RWPE2 (cell line): ENCODE data around the gene PROSER3.

Source experiments
- ATAC-seq: fragments of 200-7000 bp; cut with Tn5 transposase; 3 replicates; pipeline ENCODE4 v1.9.1; 2021; ENCODE audit warnings: low read depth
- DNase-seq: peaks from one replicate; pipeline ENCODE4 v3.0.0-alpha.2; 2020; ENCODE audit warnings: low spot score
- H3K27ac ChIP-seq: fragments of 450-650 bp; 2 replicates; pipeline ENCODE4 v1.5.1; 2017; ENCODE audit warnings: mild to moderate bottlenecking; ENCODE audit not compliant: poor library complexity, severe bottlenecking
- H3K27me3 ChIP-seq: fragments of 250-450 bp; sonication (Bioruptor Pico); 2 replicates; pipeline ENCODE4 v1.5.1; 2021; ENCODE audit warnings: mild to moderate bottlenecking, moderate library complexity; ENCODE audit not compliant: insufficient read depth, poor library complexity, severe bottlenecking
- H3K36me3 ChIP-seq: fragments of 250-450 bp; sonication (Bioruptor Pico); 2 replicates; pipeline ENCODE4 v1.5.1; 2020; ENCODE audit warnings: low read depth, mild to moderate bottlenecking, moderate library complexity
- H3K4me1 ChIP-seq: fragments of 250-450 bp; sonication (Bioruptor Pico); 2 replicates; pipeline ENCODE4 v1.5.1; 2021; ENCODE audit warnings: mild to moderate bottlenecking, moderate library complexity; ENCODE audit not compliant: insufficient read depth, poor library complexity, severe bottlenecking
- H3K4me3 ChIP-seq: fragments of 250-450 bp; sonication (Bioruptor Pico); 2 replicates; pipeline ENCODE4 v1.5.1; 2021; ENCODE audit warnings: mild to moderate bottlenecking, moderate library complexity; ENCODE audit not compliant: severe bottlenecking
- H3K9me3 ChIP-seq: fragments of 250-450 bp; sonication (Bioruptor Pico); 2 replicates; pipeline ENCODE4 v1.5.1; 2021; ENCODE audit warnings: mild to moderate bottlenecking, moderate library complexity; ENCODE audit not compliant: severe bottlenecking
- TF ChIP-seq, protein P1 (sequence below): fragments of 450-650 bp; IDR thresholded peaks from one replicate; pipeline ENCODE4 v1.5.1; 2017; ENCODE audit warnings: mild to moderate bottlenecking, moderate library complexity; ENCODE audit not compliant: poor library complexity, severe bottlenecking

Gene PROSER3

DNA sequence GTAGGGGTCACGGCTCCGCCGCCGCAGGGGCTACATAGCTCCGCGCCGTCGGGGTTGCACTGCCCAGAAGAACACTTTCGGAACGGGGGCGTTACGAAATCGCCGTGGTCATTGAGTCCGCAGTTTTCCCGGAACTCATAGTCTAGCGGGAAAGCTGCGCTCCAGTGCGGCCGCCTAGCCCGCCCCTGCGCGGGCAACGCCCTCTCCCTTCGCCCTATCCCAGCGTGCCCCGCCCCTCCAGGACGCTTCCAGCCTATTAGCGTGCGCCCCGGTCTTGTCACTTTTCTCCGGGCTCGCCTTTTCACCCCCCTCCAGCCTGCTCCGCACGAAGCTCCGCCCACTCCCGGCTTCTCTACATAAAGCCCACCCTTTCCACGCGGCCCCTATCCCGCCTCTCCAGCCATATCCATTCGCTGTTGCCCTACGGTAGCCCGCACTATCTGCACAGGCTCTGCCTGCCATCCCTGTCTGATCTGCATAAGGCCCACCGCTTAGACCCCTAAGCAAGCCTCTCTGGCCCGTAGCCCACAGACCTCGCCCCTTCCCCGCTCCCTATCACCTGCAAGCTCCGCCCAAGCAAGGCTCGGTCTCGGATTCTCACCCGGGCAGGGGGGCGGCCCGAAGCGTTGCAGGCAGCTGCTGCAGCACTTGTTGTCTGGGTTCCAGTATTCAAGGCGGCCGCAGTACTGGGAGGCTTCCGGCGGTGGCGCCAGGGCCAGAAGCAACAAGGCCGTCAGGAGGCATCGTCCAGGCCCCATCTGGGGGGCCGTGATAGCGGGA lies 17.4 kb upstream of the PROSER3 start:
- peak overlapping the region; percentile 12 for H3K27ac ChIP-seq
- no peaks in the 10 kb centered on the region for H3K4me1 ChIP-seq
- ATAC-seq, result peak; percentile 83
- H3K4me3 ChIP-seq, result peak overlapping the region; percentile 38
- no peaks in the 10 kb centered on the region for H3K27me3 ChIP-seq
- peak; percentile 97 for DNase-seq
- no peaks in the 10 kb centered on the region for H3K9me3 ChIP-seq
- TF ChIP-seq, protein P1, sequence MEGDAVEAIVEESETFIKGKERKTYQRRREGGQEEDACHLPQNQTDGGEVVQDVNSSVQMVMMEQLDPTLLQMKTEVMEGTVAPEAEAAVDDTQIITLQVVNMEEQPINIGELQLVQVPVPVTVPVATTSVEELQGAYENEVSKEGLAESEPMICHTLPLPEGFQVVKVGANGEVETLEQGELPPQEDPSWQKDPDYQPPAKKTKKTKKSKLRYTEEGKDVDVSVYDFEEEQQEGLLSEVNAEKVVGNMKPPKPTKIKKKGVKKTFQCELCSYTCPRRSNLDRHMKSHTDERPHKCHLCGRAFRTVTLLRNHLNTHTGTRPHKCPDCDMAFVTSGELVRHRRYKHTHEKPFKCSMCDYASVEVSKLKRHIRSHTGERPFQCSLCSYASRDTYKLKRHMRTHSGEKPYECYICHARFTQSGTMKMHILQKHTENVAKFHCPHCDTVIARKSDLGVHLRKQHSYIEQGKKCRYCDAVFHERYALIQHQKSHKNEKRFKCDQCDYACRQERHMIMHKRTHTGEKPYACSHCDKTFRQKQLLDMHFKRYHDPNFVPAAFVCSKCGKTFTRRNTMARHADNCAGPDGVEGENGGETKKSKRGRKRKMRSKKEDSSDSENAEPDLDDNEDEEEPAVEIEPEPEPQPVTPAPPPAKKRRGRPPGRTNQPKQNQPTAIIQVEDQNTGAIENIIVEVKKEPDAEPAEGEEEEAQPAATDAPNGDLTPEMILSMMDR, result peak; percentile 16
- H3K36me3 ChIP-seq, result peaks cover 30% of the 10 kb centered on the region

DNA sequence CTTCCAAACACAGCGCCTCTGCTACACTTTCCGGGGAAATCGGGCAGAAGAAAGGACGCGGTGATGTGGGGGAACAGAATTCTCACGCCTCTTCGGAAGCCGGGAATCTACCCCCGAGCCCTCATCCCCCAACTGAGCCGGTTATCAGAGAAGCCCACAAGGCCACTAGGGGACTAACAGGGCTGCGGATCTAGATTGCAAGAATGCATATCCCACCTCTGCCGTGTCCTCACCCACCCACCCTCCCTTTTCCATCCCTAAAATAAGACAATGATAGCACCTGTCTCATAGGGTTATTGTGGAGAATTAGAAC lies 16.8 kb upstream of the PROSER3 start:
- DNase-seq (no peak), ATAC-seq (no peak)
- H3K27ac ChIP-seq, result peak overlapping the region; percentile 12
- no peaks in the 10 kb centered on the region for H3K27me3 ChIP-seq
- H3K9me3 ChIP-seq, result no peaks in the 10 kb centered on the region
- H3K36me3 ChIP-seq, result peaks cover 24% of the 10 kb centered on the region
- H3K4me3 ChIP-seq, result peak overlapping the region; percentile 38
- H3K4me1 ChIP-seq, result no peaks in the 10 kb centered on the region
- TF ChIP-seq, protein P1, result no peak

DNA sequence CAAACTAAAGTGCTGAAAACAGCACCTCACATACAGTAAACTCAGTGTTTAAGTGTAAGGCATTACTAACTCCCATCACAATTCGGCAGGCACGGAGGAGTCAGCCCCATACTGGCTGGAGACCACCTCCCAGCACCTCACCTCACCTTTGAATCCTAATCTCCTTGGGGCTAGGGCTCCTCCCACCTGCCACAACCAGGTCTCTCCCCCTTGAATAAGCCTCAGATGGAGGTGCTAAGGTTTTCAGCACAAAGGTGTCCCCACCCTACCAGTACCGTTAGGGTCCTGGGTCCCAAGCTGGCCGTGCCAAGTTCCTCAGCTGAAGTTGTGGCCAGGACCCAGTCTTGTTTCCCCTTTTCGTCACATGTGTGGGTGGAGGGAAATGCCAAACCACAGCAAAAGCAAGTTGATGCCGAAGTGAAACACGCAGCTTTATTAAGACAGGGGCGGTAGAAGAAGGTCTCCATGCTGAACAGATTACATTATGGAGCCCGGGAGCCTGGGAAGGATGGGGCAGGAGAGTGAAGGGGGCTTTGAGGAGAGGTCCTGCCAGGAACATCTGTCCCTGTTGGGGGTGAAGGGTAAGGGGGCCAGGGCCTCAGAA lies 15.8 kb upstream of the PROSER3 start, which contains the start of gene IGFLR1:
Gene IGFLR1 (minus strand): TSS at position 332 of the 604 bp plus-strand sequence. CDS start 1,272 bp downstream, outside the sequence.
- DNase-seq, result no peak
- TF ChIP-seq, protein P1, result no peak
- H3K36me3 ChIP-seq, result peaks cover 17% of the 10 kb centered on the region
- no peak within 1 kb of the TSS for H3K4me3 ChIP-seq
- H3K27me3 ChIP-seq, result no peaks in the 10 kb centered on the region
- H3K4me1 ChIP-seq, result no peaks in the 10 kb centered on the region
- ATAC-seq, result no peak
- no peaks in the 10 kb centered on the region for H3K9me3 ChIP-seq
- H3K27ac ChIP-seq, result no peak within 1 kb of the TSS

DNA sequence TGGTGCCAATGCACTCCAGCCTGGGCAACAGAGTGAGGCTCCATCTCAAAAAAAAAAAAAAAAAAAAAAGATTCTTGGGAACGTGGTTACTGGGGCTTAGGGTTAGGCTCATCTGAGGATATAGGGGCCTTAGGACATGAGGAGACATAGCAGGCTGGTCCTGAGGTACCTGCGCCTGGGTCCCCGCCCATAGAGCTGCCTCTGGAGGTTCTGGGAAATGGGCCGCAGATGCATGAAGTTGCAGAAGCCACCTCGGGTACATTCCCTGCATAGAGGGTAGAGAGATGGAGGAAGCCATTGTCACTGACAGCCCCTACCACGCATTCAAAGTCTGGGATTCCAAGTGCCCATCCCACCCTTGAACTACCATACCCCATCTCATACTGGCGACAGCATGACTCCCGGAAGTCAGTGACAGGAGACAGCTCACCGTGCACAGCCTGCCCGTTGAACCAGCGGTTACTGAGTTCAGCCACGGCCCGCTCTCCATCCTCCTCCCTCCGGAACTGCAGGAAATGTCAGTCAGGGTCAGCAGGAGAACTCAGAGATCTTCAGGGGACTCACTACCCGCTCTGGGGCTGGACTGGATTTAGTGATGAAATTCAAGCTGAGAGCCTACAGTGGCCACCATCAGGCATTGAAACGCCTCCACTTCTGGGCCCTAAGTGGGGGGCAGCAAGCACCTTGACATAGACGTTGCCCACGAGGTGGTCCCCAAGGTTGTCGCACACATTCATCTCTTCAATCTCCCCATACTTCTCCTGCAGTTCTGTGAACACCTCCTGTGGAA lies 14.1 kb upstream of the PROSER3 start:
- Histone ChIP-seq H3K27ac (no peak overlapping the region), H3K4me1 (no peaks in the 10 kb centered on the region)

More for the DNA sequence above, 14.1 kb upstream of the PROSER3 start:
- no peak for ATAC-seq
- Histone ChIP-seq H3K4me3 (no peak overlapping the region), H3K36me3 (peaks cover 4% of the 10 kb centered on the region), H3K9me3 (no peaks in the 10 kb centered on the region), H3K27me3 (no peaks in the 10 kb centered on the region)
- TF ChIP-seq, protein P1, result no peak
- DNase-seq, result no peak
